ENCODE results near the gene ACSS1.

ACSS1 gene

GRCh38 chr20:25089662-25090061, 31.7 kb upstream of the ACSS1 start:
- no peak for TF ChIP-seq CTCF (IDR thresholded peaks at IDR 0.05)
- no peak for TF ChIP-seq ZFX (IDR thresholded peaks at IDR 0.05; ENCODE audit: borderline replicate concordance)
- no peak overlapping the region for H3K27ac ChIP-seq

GRCh38 chr20:25089096-25089495, 31.2 kb upstream of the ACSS1 start:
- no peak overlapping the region for H3K27ac ChIP-seq

GRCh38 chr20:25088267-25088666, 30.3 kb upstream of the ACSS1 start:
- no peak for TF ChIP-seq ZFX (IDR thresholded peaks at IDR 0.05; ENCODE audit: borderline replicate concordance)
- TF ChIP-seq CTCF (IDR thresholded peaks at IDR 0.05) = no peak
- no peak overlapping the region for H3K27ac ChIP-seq

More at GRCh38 chr20:25089096-25089495, 31.2 kb upstream of the ACSS1 start:
- TF ChIP-seq ZFX (IDR thresholded peaks at IDR 0.05; ENCODE audit: borderline replicate concordance) (no peak), CTCF (IDR thresholded peaks at IDR 0.05) (no peak)

GRCh38 chr20:25087186-25087929, 29.4 kb upstream of the ACSS1 start:
- no peak overlapping the region for H3K27ac ChIP-seq
- TF ChIP-seq ZFX (IDR thresholded peaks at IDR 0.05; ENCODE audit: borderline replicate concordance) (no peak), CTCF (IDR thresholded peaks at IDR 0.05) (no peak)

- no peak overlapping the region for H3K27ac ChIP-seq
- TF ChIP-seq CTCF (IDR thresholded peaks at IDR 0.05) (no peak), ZFX (IDR thresholded peaks at IDR 0.05; ENCODE audit: borderline replicate concordance) (no peak)
Observed at GRCh38 chr20:25085756-25086495, 28.0 kb upstream of the ACSS1 start.

- TF ChIP-seq ZFX (IDR thresholded peaks at IDR 0.05; ENCODE audit: borderline replicate concordance) (no peak), CTCF (IDR thresholded peaks at IDR 0.05) (no peak)
- no peak overlapping the region for H3K27ac ChIP-seq
Observed at GRCh38 chr20:25084626-25085187, 26.8 kb upstream of the ACSS1 start.
